ENCODE results near the gene C1GALT1C1L.
"Not testable (repeated sequence)": the region's sequence is repeated elsewhere in the genome, so short reads cannot be mapped to it uniquely, and the experiment has no call there.

Gene C1GALT1C1L

DNA sequence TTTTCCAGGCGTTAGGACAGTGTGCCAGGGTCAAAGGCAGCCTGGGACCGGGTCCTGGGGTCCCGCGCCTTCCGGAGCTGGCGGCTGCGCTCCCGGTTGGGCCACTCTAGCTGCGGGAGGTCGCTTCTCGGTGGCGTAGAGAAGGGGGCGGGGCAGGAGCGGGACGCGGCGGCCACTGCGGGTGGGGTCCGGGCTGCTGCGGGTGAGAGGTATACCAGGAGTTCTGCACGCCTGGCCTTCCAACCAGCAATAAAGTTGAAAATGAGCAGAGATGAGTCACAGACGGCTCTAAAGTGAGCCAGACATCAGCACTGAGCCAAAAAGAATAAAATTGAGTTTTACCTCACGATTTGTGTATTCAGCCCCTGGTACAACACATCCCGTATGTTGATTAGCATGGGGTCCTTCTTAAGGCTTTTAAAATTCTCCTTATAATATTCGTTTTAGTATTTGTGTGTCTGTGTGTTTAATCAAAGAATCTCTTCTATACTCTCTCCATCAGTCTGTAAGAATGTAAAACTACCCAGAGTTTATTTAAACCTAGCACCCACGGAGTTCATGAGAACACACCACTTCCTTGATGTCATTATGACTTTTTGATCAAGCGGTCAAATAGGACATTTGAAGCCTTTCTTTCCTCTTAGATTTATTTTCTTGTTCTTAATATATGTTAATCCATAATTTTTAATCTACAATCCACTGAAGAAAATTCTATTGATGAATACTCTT is at the start of gene C1GALT1C1L:
Gene C1GALT1C1L, minus strand, starts transcription at position 108 of the 729 bp plus-strand sequence. Its CDS starts 107 bp downstream, at position 1.
- DNase-seq, result no peak

DNA sequence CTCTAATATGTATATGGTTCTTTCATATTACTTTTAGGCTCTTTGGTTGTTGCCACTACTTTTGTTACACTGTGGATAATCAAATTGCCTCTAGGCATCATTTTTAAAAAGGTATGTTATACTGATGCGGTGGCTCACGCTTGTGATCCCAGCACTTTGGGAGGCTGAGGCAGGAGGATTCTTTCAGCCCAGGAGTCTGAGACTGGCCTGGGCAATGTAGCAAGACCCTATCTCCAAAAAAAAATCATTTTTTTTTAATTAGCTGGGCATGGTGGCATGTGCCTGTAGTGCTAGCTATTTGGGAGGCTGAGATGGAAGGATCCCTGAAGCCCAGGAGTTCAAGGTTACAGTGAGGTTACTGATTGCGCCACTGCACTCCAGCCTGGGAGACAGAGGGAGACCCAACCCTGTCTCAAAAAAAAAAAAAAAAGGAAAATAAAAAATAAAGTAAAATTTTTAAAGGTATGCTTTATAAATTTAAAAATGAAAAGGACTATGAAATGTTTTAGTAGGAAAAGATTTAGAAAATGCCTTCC is 49.5 kb upstream of the C1GALT1C1L start:
- no peak for DNase-seq

DNA sequence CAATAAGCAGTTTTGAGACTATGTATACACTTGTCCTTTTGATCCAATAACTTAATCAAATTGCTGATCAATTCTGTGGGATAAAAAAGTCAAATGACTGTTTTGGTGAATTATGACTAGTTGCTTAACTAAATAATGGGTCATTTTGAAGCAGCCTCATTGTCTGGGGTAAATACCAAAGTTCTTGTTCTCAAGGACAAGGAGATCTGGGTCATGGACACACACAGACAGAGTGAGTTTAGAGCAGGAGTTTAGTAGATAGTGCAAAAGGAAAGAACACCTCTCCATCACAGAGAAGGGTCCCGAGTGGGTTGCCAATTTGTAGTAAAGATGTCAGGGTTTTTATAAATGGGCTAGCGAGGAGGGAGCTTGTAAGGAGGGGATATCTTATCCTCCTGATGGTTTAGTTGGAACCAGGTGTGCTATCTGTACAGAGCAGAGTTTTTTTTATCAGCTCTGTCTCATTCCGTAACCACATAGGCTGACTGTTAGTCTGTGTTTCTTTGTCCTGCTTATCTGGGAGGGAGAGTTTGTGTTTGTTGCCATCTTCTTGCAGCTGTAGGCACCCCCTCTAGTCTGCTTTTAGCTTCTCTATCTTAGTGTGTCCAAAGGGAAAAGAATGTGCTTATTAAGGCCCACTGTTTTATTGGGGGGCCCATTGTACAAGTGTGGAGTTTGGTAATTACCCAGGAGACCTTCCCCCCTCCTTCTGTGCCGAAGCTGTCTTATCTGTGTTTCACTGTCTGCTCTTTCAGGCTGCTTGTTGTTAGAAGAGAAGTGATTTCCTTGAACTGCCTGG is 48.7 kb upstream of the C1GALT1C1L start:
- DNase-seq, result no peak

DNA sequence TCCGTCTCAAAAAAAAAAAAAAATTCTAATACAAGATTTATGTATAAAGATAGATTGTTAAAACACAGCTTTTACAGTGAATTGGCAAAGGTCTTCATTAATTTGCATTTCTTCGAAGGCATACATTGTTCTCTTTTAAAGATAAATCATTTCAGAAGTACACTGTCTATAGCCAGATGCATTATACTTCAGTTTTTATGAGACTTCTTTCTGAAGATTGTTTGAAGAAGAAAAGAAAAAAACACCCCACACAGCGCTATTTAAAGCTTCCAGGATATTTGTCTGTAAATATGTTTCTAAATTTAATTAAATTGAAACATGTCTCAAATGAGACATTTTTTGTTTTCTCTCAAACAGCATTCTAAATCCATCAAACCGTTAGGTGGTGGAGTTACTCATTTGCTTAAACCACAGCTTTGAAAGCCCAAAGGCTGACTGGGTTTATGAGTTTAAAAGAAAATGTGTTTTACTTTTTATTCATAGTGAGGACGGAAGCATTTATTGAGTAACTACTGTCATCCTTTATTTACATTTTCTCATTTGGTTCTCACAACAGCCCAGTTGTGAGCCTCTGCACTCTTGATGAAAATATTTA is 42.4 kb upstream of the C1GALT1C1L start:
- DNase-seq, result no peak

DNA sequence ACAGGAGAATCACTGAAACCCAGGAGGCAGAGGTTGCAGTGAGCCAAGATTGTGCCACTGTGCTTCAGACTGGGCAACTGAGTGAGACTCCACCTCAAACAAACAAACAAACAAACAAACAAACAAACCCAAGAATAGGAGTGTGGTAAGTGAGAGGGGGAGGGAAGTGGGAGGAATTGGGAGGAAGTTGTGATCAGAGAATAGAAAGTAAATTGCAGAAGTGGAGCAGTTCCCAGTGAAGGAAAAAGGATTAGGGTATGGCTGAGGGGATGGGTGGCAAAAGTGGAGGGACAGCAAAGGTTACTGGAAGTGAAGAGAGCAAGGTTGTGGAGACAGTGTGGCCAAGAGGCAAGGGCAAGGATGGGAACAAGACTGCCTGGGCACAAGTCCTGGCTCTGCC is 41.1 kb upstream of the C1GALT1C1L start:
- DNase-seq, result no peak

DNA sequence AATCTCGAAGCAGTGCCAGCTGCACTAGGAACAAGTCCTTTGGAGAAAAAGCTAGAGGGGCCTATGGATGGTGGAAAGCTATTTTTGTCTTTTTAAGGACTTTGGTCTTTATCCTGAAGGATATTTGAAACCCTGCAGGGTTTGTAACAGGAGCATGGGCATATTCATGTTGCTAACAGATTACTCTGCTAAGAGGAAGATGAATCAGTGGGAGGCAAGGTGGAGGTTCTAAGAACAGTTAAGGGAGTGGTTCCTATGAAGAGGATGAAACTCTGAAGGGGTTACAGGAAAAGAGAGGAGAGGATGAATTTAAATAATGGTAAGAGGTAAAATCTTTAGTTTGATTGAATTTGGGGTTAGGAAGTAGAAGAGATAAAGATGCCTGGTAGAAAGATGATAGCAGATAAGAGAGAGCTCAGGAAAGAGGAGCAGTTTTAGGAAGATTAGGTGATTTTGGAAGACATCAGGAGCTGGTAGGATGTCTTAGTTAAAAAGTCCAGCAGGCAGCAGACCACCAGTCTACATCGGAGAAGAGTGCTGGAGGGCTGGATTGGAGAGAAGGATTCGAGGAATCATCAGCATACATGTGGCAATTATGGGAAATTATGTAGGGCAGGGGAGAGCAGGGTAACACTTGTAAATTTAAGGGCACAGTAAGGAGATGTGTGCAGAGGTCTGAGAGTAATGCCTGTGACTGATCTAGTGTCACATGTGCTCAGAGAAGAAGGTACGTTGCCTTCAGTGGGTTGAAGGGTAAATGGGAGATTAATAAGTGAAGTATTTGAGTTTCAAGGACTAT is 39.3 kb upstream of the C1GALT1C1L start:
- no peak for DNase-seq

DNA sequence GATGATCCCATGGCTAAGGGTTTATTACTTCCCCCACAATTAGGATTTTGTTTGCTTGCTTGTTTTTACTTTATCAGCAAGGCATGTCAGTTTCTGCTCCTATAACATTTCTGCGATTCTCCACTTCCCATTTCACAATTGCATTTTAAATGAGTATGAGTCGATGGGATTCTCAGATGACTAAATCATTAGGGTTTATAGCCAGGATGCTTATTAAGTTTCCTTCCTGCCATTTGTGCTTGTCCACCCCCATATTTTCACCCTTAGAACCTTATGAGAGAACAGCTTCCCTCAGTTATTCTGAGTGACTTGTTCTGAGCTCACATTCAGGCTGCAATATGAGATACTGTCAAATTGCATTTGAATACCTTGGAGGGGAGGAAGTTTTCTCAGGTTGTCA is 37.9 kb upstream of the C1GALT1C1L start:
- no peak for DNase-seq

DNA sequence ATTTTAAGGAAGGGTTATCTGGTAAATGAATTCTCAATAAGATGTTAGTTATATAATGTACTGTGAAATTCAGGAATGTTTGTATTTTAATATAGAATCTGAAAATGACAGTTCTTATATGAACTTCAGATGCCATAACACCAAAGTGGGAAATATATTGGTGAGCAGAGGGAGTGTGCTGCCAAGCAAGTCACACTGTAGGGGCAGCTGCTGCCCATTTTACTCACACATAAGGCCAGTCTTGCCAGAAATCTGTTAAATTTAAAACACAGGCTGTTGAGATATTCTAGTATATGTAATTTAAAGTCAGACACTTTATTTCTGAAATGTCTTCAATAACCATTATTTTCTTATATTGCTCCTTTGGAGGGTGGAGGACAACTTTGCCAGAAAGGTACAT is 34.6 kb upstream of the C1GALT1C1L start:
- DNase-seq, result no peak

DNA sequence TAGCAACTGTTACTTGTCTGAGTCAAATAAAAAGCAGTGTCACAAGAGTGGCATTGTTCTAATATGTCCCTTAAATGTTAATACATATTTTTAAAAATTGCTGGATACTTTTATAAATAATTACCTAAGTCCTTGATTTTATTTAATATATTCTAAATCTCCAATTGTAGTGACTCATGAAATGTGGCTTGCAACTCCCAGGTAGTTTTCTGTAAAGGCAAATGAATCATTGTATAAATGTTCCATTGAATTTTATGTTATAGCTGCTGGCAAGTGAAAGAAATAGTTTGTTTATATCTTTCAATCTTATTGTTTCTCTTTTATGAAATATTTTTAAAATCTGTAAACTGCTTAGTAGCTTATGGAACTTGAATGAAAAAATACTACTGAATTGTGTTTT is 32.7 kb upstream of the C1GALT1C1L start:
- no peak for DNase-seq

DNA sequence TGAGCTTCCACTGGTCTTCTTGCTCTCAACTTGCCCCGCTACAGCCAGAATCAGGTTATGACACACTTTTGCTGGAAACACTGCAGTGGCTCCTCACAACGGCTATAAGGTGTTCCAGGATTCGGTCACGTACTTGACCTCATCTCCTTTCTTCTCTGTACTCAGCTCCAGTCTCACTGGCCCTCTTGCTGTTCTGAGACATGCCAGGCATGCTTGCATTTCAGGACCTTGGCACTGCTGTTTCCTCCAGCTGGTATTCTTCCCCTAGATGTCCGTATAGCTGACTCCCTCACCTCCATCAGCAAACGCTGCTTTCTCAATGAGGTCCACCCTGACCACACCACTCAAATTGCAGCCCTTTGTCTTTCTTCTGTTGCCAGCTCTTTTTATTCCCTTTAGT is 31.9 kb upstream of the C1GALT1C1L start:
- no peak for DNase-seq

DNA sequence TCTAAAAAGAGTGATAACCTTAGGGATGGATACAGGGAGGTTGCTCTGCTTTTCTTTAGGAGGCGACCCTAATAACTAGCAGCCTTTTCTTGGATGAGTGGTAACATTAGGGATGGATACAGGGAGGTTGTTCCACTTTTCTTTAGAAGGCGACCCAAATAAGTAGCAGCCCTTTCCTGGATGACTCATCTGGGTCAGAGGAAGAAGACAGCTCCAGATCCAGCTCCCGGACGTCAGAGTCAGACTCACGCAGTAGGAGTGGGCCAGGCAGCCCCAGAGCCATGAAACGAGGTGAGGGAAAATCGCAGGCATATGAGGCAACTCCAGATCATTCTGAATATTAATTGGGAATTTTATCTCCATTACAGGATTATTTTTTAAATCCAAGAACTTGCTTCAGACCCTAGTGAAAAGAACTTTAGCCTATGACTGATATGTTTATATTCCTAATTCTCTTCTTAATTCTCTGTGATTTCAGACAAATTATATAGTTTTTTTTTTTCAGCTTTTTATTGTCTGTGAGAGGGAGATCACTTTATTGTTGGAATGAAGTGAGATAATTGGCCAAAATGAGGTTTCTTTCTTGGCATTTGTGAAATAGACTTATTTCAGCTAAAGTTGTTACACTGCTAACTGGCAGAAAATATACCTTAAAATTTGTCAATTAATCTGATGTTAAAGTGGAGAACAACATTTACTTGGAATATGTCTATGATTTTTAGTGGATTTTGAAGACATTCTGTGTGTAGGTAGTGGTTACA is 31.2 kb upstream of the C1GALT1C1L start:
- DNase-seq, result no peak

DNA sequence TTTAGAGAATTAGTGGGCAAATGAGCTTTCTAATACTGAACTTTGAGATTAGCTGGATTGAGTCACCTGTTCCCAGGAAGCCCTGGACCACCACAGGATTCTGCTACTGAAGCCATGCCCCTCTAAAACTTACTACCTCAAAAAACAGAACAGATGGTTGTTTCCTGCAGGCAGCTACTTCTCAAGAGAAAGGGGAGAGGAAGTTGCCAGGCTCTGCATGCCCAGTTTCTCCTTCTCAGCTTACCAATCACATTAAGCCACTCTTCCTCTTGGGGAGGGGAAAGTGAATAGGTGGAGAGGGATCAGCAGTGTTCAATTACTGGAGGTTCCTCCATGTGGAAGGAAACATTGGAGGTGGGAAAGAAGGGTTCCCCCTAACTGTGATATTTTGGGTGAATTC is 24.9 kb upstream of the C1GALT1C1L start:
- no peak for DNase-seq

DNA sequence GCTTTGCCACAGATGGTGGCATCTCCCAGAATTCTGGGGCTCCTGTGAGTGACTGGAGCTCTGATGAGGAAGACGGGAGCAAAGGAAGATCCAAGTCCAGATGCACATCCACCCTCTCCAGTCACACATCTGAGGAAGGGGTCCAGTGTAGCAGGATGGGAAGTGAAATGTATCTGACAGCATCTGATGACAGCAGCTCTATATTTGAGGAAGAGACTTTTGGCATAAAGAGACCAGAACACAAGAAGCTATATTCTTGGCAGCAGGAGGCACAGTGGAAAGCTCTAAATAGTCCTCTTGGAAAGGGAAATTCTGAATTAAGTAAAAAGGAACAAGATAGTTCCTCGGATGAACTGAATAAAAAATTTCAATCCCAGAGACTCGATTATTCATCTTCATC is 23.5 kb upstream of the C1GALT1C1L start:
- DNase-seq, result no peak

DNA sequence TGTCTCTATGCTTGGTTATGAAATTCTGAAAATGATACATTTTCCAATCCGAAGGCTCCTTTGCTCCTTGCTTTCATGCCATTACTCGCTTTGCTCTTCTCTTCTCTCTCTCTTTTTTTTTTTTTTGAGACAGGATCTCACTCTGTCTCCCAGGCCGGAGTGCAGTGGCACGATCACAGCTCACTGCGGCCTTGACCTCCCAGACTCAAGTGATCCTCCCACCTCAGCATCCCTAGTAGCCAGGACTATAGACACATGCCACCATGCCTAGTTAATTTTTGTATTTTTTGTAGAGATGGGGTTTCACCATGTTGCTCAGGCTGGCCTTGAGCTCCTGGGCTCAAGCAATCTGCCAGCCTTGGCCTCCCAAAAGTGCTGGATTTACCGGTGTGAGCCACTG is 21.9 kb upstream of the C1GALT1C1L start:
- not testable (repeated sequence) for DNase-seq

DNA sequence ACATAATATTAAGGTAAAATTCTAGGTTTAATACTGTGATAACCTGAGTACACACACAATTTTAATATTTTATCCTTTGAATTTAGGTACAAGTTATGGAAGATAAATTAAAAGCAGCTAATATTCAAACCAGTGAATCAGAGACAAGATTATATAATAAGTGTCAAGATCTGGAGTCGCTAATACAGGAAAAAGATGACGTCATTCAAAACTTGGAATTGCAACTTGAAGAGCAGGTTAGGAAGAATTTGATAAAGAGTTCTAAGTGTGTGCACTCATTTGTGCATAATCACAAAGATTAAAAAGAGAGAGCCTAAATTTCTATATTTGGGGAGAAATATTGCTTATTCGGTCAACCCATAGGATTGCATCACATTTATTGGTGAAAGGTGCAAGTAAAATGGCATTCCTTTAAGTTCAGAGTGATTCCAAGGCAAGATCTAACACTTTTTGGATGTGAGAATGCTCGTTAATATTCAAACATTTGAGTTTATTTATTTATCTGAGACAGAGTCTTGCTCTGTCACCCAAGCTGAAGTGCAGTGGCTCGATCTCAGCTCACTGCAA is 16.3 kb upstream of the C1GALT1C1L start:
- DNase-seq, result no peak

DNA sequence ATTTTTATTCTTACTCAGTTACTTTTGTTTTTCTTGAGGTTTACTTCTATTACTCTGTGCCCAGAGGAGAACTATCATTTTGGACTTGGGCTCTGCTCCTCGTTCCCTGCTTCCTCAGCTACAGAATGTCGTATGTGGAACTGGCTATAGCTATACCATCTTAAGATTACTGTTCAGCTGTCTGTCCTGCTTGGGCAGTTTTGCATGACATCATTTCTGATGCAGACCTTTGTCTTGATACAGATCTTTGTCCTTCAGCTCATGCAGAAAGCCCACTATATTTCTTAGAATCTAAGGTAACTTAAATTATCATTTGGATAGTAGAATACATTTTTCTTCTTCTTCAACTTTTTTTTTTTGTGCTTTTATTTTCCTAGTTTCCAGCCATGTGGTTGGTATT is 13.8 kb upstream of the C1GALT1C1L start:
- no peak for DNase-seq

DNA sequence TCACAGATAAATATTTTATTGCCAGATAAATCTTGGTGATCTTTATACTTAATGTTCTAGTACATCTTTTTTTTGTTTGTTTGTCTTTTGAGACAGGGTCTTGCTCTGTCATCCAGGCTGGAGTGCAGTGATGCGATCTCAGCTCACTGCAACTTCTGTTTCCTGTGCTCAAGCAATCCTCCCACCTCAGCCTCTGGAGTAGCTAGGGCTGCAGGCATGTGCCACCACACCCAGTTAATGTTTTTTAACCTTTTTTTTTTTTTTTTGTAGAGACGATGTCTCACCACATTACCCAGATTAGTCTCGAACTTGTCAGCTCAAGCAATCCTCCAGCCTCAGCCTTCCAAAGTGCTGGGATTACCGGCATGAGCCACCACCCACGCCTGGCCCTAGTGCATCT is 9.1 kb upstream of the C1GALT1C1L start:
- no peak for DNase-seq

DNA sequence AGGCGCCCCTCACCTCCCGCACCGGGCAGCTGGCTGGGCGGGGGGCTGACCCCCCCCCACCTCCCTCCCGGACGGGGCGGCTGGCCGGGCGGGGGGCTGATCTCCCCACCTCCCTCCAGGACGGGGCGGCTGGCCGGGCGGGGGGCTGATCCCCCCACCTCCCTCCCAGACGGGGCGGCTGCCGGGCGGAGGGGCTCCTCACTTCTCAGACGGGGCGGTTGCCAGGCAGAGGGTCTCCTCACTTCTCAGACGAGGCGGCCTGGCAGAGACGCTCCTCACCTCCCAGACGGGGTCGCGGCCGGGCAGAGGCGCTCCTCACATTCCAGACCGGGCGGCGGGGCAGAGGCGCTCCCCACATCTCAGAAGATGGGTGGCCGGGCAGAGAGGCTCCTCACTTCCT is 1.6 kb upstream of the C1GALT1C1L start:
- not testable (repeated sequence) for DNase-seq

DNA sequence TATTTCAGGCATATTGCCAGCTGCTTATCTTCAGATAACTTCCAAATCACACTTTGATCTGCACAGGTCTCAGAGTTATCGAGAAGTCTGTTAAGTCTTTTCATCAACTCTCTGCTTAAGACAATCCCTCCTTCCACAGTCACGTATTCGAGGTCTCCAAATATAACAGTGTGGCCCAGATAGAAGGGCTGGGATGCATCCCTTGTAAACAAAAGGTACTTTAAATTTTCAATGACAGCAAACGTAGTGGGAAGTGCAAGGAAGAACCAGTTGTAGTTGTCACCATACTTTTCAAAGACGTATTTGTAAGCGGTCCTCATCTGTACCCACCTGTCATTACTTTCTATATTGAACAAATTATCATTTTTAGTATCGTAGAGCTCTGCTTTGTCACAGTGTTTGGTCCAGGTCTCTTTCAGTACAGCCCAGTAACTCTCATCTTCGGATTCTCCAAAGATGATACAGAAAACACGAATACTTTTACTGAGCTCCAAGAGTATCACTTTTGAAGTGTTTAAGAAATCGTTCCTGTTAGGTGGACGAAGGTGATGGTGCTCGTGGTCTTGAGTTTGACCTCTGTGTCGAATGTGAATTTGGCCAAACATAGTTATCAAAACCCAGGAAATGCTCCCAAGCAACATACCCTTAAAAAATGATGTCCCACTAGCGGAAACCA is 445 bp downstream of the C1GALT1C1L start:
- DNase-seq, result no peak

DNA sequence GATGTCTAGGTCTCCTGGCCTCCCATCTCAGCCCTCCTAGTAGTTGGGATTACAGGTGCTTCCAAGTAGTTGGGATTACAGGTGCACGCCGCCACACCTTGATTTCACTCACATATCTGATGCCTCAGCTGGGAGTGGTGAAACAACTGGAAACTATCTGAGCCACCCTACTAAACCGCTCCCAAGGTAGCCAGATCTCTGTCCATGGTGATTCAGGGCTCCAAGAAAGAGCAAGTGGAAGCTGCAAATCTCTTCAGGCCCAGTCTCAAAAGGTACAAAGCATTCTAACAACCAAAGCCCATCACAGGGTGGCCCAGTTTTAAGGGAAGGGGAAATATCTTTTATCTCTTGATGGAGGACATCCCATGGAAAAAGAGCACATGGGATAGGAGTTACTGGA is 19.0 kb downstream of the C1GALT1C1L start:
- no peak for DNase-seq

DNA sequence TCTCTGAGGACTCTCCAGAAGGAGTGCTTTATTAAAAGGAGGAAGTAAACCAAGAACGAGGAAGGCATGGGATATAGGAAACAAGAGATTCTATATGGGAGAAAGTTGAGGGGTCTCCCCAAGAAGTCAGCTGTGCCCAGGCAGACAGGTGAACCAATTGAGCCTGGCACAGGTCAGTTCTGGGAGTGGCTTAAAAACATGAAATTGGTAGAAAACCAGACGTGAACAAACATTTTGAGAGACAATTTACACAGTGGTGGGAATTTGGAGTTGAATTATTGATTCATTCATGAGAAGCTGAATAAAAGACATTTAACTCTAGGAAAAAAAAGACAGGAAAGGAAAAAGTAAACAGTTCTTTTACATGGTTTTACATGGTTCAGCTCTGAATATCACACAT is 22.7 kb downstream of the C1GALT1C1L start:
- DNase-seq, result no peak
